ENCODE results near the gene GRHL1.
"Not testable (repeated sequence)": the region's sequence is repeated elsewhere in the genome, so short reads cannot be mapped to it uniquely, and the experiment has no call there.

The GRHL1 gene

GRCh38 chr2:10009811-10010781 lies 58.6 kb downstream of the GRHL1 start:
- peak; percentile 30 for DNase-seq (ENCODE audit: low read depth)

- not testable (repeated sequence) for DNase-seq (ENCODE audit: low read depth)
These were observed 59.5 kb downstream of the GRHL1 start for GRCh38 chr2:10010861-10011605.

GRCh38 chr2:10011606-10012325 lies 60.3 kb downstream of the GRHL1 start:
- not testable (repeated sequence) for DNase-seq (ENCODE audit: low read depth)

- not testable (repeated sequence) for DNase-seq (ENCODE audit: low read depth)
These were observed 61.0 kb downstream of the GRHL1 start for GRCh38 chr2:10012366-10012962.

- no peak for DNase-seq (ENCODE audit: low read depth)
These were observed 61.5 kb downstream of the GRHL1 start for GRCh38 chr2:10012963-10013461.

- not testable (repeated sequence) for DNase-seq (ENCODE audit: low read depth)
These were observed 62.3 kb downstream of the GRHL1 start for GRCh38 chr2:10013651-10014417.

- no peak for DNase-seq (ENCODE audit: low read depth)
These were observed 63.1 kb downstream of the GRHL1 start for GRCh38 chr2:10014418-10015190.

- not testable (repeated sequence) for DNase-seq (ENCODE audit: low read depth)
These were observed 64.0 kb downstream of the GRHL1 start for GRCh38 chr2:10015376-10015989.

- DNase-seq (ENCODE audit: low read depth): no peak
These were observed 64.7 kb downstream of the GRHL1 start for GRCh38 chr2:10016001-10016801.

- DNase-seq (ENCODE audit: low read depth): no peak
These were observed 65.3 kb downstream of the GRHL1 start for GRCh38 chr2:10016802-10017258.

GRCh38 chr2:10017313-10017941 lies 65.9 kb downstream of the GRHL1 start:
- DNase-seq (ENCODE audit: low read depth): no peak

GRCh38 chr2:10019174-10019573 lies 67.7 kb downstream of the GRHL1 start:
- DNase-seq (ENCODE audit: low read depth): peak; percentile 29

GRCh38 chr2:10019602-10020400 lies 68.3 kb downstream of the GRHL1 start:
- no peak for DNase-seq (ENCODE audit: low read depth)

- DNase-seq (ENCODE audit: low read depth): no peak
These were observed 70.5 kb downstream of the GRHL1 start for GRCh38 chr2:10022041-10022421.

GRCh38 chr2:10022445-10022844 lies 71.0 kb downstream of the GRHL1 start:
- DNase-seq (ENCODE audit: low read depth): no peak

GRCh38 chr2:10022966-10023662 lies 71.6 kb downstream of the GRHL1 start:
- DNase-seq (ENCODE audit: low read depth): no peak
